ENCODE data around the gene NIPAL3.

The NIPAL3 gene

GRCh38 chr1:24413350-24414163, 2.0 kb upstream of the NIPAL3 start, which contains the start of gene STPG1:
TSS of gene STPG1 (minus strand) at chr1:24413782. CDS start at chr1:24401388, 12,394 bp downstream.
- H3K27me3 ChIP-seq (ENCODE audit: control insufficient read depth, insufficient read depth, low read length) = no peaks in the 10 kb centered on the region
- H3K27ac ChIP-seq = peak within 1 kb of the TSS; percentile 43
- peaks cover 2% of the 10 kb centered on the region for H3K79me2 ChIP-seq
- no peak for TF ChIP-seq CTCF (IDR thresholded peaks at IDR 0.05)
- peaks cover 8% of the 10 kb centered on the region for H3K4me1 ChIP-seq
- H2AFZ ChIP-seq = peak within 1 kb of the TSS; percentile 90
- H3K9me3 ChIP-seq (ENCODE audit: control insufficient read depth, low read length) = no peaks in the 10 kb centered on the region
- peak within 1 kb of the TSS; percentile 74 for H3K9ac ChIP-seq
- H3K4me3 ChIP-seq (ENCODE audit: low read depth, low read length) = peak within 1 kb of the TSS; percentile 98
- H3K36me3 ChIP-seq (ENCODE audit: control insufficient read depth, insufficient read depth, low read length) = no peaks in the 10 kb centered on the region
- H3K4me2 ChIP-seq (ENCODE audit: low read length) = peak within 1 kb of the TSS; percentile 92

DNA sequence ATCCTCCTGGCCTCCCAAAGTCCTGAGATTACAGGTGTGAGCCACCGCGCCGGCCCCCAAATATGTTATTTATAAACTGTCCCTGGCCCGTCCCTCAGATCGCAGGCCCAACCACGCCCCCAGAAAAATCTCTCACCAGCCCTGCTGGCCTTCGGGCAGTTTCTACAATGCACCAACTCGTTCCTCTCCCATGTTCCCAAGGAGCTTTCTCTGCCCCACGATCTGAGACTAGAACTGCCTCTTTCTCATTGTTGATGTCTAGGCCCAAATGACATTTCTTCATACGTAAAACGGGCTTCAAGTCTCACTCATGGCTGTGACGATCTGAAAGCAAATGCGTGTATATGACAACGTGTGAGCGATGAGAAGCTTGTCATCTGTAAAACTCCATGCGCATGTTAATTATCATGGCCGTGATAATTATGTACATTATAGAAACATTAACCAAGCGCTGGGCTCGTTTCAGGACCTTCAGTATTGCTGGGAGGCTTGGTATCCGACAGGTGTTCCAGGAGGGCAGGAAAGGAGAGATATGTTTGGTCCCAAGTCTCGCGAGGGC, 748 bp upstream of the NIPAL3 start:
- Histone ChIP-seq H3K36me3 (ENCODE audit: control insufficient read depth, insufficient read depth, low read length) (no peaks in the 10 kb centered on the region), H2AFZ (peak overlapping the region; percentile 86), H3K27ac (peak overlapping the region; percentile 32), H3K9me3 (ENCODE audit: control insufficient read depth, low read length) (no peaks in the 10 kb centered on the region), H3K4me3 (ENCODE audit: low read depth, low read length) (peak overlapping the region; percentile 91), H3K79me2 (peaks cover 2% of the 10 kb centered on the region), H3K9ac (no peak overlapping the region), H3K27me3 (ENCODE audit: control insufficient read depth, insufficient read depth, low read length) (no peaks in the 10 kb centered on the region), H3K4me1 (peaks cover 8% of the 10 kb centered on the region), H3K4me2 (ENCODE audit: low read length) (peak overlapping the region; percentile 36)
- no peak for TF ChIP-seq CTCF (IDR thresholded peaks at IDR 0.05)

DNA sequence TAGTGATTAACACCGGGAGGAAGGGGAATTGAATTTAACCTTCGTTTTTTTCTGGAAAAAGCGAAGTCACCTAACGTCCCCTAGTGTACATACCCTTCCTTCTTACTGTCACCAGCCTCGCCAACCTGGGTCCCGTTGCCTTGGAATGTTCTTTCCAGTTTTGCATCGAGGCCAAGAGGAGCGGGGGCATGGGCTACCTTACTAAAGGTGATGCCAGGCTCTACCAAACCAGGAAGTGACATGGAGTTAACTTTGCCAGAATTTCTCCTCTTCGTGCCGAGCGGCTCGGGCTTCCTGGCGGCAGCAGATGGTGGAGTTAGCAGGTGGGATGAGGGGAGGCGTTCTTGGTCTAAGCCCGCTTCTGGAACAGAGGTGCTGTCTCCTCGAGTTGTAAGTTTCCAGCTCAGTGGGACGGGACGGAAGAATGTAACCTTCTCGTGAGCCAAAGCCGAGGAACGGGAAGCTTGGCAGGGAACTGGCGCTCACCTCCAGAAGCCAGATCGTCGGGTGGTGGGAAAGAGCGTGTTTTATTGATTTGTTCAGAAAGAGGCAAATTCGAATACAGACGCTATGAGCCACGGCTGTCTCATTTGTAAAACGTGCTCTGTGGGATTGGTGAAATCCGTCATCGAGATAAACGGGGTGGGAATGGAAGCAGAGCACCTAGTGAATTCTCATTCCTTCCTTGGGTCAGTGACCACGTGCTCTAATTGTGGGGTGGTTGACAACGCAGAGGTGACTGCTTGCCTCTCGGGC, 486 bp downstream of the NIPAL3 start:
- Histone ChIP-seq H3K79me2 (peaks cover 2% of the 10 kb centered on the region), H3K27ac (no peak overlapping the region), H3K4me2 (ENCODE audit: low read length) (peak overlapping the region; percentile 83), H3K27me3 (ENCODE audit: control insufficient read depth, insufficient read depth, low read length) (no peaks in the 10 kb centered on the region), H2AFZ (peak overlapping the region; percentile 86), H3K36me3 (ENCODE audit: control insufficient read depth, insufficient read depth, low read length) (no peaks in the 10 kb centered on the region), H3K4me1 (peaks cover 8% of the 10 kb centered on the region), H3K9me3 (ENCODE audit: control insufficient read depth, low read length) (no peaks in the 10 kb centered on the region), H3K4me3 (ENCODE audit: low read depth, low read length) (peak overlapping the region; percentile 91), H3K9ac (no peak overlapping the region)
- TF ChIP-seq CTCF (IDR thresholded peaks at IDR 0.05) = no peak

- H3K4me3 ChIP-seq (ENCODE audit: low read depth, low read length) = peak overlapping the region; percentile 91
- H3K4me1 ChIP-seq = peaks cover 8% of the 10 kb centered on the region
Observed at GRCh38 chr1:24416666-24417391, 1.2 kb downstream of the NIPAL3 start.

More at GRCh38 chr1:24416666-24417391, 1.2 kb downstream of the NIPAL3 start:
- Histone ChIP-seq H3K36me3 (ENCODE audit: control insufficient read depth, insufficient read depth, low read length) (no peaks in the 10 kb centered on the region), H3K9ac (no peak overlapping the region), H3K27me3 (ENCODE audit: control insufficient read depth, insufficient read depth, low read length) (no peaks in the 10 kb centered on the region), H3K4me2 (ENCODE audit: low read length) (peak overlapping the region; percentile 83), H3K27ac (no peak overlapping the region), H3K9me3 (ENCODE audit: control insufficient read depth, low read length) (no peaks in the 10 kb centered on the region), H3K79me2 (peaks cover 2% of the 10 kb centered on the region), H2AFZ (peak overlapping the region; percentile 86)
- TF ChIP-seq CTCF (IDR thresholded peaks at IDR 0.05) = no peak

Measured in parathyroid adenoma (tissue), 2 donors.